GM13976 (cell line): ENCODE data around the gene WWOX.

Experiments used
- DNase-seq: peaks from one replicate; pipeline ENCODE4 v3.0.0; 2012; ENCODE audit warnings: low spot score
- CTCF ChIP-seq: IDR thresholded peaks from 2 replicates; pipeline ENCODE4 v1.5.1; 2012; ENCODE audit warnings: borderline replicate concordance, mild to moderate bottlenecking; ENCODE audit not compliant: insufficient read depth; ENCODE audit errors: extremely low read depth, missing control alignments, control extremely low read depth
- in situ Hi-C: fragments of 300-500 bp; cut with MboI; formaldehyde crosslinking; loops from one replicate; pipeline ENCODE4 v1.12.0; 2022; ENCODE audit warnings: low sequenced_read_pairs, mixed read lengths, inconsistent platforms; ENCODE audit not compliant: unreplicated experiment

WWOX gene

DNA sequence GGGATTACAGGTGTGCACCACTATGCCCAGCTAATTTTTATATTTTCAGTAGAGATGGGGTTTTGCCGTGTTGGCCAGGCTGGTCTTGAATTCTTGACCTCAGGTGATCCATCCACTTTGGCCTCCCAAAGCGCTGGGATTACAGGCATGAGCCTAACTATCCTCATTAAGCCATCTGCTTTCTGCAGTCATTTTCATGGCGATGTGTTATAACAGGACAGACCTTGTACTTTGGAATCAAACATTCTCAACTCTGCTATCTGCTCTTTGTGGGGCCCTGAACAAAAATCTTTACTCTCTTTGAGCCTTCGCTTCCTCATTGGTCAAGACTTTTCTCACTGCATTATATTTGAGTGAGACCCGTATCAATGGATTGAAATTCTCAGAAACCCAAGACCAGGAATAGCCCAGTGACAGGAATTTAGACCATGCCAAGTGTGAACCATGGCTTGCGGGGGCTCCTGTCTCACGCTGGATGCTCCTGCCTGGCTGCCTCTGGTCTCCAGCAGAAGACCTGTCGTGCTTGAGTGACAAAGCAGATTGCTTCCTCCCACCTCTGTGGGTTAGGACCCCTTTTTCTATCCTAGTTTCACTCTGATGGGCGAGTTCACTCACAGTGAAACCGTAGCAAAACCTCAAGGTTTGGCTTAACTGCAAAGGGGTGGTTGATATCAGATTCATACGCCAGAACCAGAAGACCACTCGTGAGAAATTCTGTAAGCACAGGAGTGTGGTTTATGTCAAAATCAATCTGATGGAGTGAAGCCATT lies 982.0 kb downstream of the WWOX start:
- in situ Hi-C loops: no loop called here
- no peak for DNase-seq
- no peak for TF ChIP-seq CTCF

DNA sequence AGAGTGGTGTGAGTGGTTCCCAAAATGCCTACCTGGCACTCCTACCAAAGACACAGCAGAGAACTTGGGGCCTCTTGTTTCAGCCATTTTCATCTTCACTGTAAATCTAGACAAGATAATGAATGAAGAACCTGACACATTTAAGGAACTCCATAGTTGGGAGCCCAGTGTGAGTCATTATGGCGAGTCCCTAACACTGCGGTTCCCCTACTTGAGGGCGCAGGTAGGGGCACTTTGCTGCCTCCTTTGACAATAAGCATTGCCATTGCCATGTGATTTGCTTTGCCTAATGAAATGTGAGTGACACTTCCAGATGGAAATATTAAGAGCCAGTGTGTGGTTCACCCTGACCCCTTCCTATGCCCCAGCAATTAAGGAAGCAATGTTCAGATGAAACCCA lies 983.5 kb downstream of the WWOX start:
- no peak for TF ChIP-seq CTCF
- no peak for DNase-seq
- in situ Hi-C loops: no loop called here

GRCh38 chr16:79083508-79084299 lies 984.2 kb downstream of the WWOX start:
- in situ Hi-C loops: no loop called here
- no peak for TF ChIP-seq CTCF
- no peak for DNase-seq

DNA sequence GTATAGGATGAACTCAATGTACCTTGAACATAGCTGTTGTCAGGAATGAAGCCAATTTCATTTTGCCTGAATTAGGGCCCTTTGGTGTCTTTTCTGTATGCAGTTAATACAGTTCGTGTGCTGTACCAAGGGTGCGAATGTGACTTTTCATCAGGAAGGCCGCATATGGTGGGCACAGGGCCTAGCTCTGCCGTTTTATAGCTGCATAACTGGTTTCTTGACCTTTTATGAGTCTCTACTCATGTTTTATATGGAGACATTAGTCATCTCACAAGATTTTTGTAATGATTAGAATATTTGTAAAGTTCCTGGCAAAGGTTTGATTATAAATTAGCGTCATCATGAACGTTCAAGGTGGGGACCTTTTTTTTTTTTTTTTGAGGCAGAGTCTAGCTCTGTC lies 989.5 kb downstream of the WWOX start:
- no peak for DNase-seq
- no peak for TF ChIP-seq CTCF
- in situ Hi-C loops: no loop called here

GRCh38 chr16:79089735-79090284 lies 990.4 kb downstream of the WWOX start:
- in situ Hi-C loops: no loop called here
- TF ChIP-seq CTCF: no peak
- DNase-seq: no peak

DNA sequence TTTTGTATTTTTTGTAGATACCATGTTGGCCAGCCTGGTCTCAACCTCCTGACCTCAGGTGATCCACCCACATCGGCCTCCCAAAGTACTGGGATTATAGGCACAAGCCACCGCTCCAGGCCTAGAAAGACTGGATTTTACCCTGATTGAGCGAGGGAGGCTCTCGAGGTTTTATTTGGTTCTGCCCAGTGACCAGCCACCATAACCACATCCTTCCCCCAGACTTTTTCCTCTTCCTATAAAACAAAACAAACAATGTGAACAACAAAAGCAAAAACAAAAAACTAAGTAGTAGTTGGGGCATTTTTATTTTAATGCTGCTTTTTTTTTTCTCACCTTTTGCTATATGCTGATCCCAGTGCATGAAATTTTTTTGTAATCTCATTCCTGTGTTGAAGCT lies 991.5 kb downstream of the WWOX start:
- in situ Hi-C loops: no loop called here

More for the DNA sequence above, 991.5 kb downstream of the WWOX start:
- no peak for DNase-seq
- TF ChIP-seq CTCF: no peak
